ENCODE data around the gene MRPL39.

GRCh38 chr21:25572861-25573310 lies 34.4 kb downstream of the MRPL39 start:
- TF ChIP-seq POLR2A (IDR thresholded peaks at IDR 0.05; ENCODE audit: low read length) = no peak
- TF ChIP-seq GATA1 (IDR thresholded peaks at IDR 0.05; ENCODE audit: low read depth, low read length) = no peak
